22Rv1 (cell line): Measurements from ENCODE around the gene PDGFD.

Source experiments
- H3K27ac ChIP-seq: fragments of 450-650 bp; 2 replicates; pipeline ENCODE4 v1.5.1; 2017
- ZFX ChIP-seq: fragments of 450-650 bp; IDR thresholded peaks from 2 replicates; pipeline ENCODE4 v1.6.1; 2017; ENCODE audit warnings: antibody characterized with exemption, borderline replicate concordance
- TF ChIP-seq, protein P1 (sequence below): fragments of 450-650 bp; IDR thresholded peaks from 2 replicates; pipeline ENCODE4 v1.5.1; 2017; ENCODE audit warnings: mild to moderate bottlenecking

PDGFD gene

DNA sequence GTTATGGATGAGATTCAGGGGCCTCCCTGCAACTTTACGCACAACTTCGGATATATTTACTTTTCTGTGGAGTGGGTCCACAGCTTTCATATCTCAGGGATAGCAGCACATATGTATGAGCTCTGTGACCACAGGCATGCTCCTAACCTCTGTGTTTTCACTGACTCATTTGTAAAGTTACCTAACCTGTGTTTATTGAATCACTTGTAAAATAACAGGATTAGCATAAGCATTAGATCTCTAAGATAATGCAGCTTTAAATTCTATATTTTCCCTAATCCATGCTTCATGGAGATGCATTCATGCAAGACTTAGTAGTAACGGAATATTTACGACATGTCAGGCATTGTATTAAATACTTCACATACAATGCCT lies 175.4 kb downstream of the PDGFD start:
- TF ChIP-seq, protein P1, sequence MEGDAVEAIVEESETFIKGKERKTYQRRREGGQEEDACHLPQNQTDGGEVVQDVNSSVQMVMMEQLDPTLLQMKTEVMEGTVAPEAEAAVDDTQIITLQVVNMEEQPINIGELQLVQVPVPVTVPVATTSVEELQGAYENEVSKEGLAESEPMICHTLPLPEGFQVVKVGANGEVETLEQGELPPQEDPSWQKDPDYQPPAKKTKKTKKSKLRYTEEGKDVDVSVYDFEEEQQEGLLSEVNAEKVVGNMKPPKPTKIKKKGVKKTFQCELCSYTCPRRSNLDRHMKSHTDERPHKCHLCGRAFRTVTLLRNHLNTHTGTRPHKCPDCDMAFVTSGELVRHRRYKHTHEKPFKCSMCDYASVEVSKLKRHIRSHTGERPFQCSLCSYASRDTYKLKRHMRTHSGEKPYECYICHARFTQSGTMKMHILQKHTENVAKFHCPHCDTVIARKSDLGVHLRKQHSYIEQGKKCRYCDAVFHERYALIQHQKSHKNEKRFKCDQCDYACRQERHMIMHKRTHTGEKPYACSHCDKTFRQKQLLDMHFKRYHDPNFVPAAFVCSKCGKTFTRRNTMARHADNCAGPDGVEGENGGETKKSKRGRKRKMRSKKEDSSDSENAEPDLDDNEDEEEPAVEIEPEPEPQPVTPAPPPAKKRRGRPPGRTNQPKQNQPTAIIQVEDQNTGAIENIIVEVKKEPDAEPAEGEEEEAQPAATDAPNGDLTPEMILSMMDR, result no peak
- TF ChIP-seq ZFX, result no peak
- H3K27ac ChIP-seq, result no peak overlapping the region

- H3K27ac ChIP-seq, result no peak overlapping the region
- TF ChIP-seq ZFX, result no peak
Measured at GRCh38 chr11:103987629-103988594, 176.0 kb downstream of the PDGFD start.

- TF ChIP-seq, protein P1, result no peak
- TF ChIP-seq ZFX, result no peak
- no peak overlapping the region for H3K27ac ChIP-seq
Measured at GRCh38 chr11:103985041-103985440, 178.9 kb downstream of the PDGFD start.

DNA sequence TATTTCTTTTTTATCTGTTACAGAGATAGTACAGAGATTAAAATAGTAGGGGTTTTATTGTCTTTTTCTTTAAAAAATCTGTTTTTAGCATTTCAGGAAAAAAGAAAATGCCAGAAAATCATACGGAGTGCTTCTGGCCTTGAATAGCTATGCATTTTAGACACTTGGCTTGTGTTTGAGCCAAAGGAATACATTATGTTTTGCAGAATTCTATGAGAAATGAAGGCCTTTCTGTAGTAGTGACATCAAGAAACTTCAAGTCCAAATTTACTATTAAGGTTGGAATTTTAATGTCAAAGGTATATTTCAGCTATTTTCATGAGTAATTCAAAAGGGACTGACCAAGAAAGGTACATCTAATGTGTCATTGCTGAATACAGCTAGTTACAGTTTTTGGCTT lies 183.8 kb downstream of the PDGFD start:
- TF ChIP-seq ZFX, result no peak
- TF ChIP-seq, protein P1, result no peak
- no peak overlapping the region for H3K27ac ChIP-seq

DNA sequence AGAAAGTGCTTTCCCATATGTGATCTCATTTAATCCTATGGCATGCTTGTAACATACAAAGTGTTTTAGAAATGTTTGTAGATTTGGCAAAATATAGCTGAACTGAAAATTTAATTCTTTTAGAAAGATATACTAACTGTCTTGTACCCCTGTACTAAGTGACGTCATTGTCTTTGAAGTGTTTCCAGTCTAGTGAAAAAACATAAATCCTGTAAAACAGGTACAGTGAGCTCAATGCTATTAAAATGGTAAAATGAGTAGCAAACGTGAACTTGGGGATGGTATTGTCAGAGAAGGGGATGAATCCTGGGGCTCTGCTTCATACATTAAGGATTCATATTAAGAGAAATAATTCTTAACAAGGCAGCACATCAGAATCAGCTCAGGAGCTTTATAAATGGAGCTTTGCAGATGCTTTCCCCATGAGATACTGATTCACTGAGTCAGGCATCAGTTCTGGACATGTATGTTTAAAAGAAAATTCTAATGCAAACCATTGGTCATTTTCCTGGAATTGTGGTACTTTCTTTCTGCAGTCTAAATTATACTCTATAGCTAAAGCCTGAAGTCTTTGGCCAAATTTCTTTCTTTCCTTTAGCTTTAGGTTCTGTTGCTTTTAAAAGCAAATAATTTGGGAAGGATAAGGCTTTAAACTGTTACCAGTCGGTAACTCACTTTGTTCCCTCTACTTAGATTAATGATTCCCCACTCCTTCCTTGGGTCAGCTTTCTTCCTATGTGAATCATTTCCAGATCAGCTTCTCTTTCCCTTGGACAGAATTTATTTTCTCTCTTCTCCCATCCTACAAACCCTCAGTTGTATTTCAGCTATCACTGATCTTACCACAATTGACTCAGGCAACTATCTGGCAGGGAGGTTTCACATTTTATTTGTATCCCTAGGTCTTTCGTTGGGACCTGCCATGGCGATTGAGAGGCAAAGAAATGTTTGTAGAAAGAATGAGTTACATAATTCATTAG lies 185.0 kb downstream of the PDGFD start:
- no peak overlapping the region for H3K27ac ChIP-seq
- TF ChIP-seq, protein P1, result no peak
- no peak for TF ChIP-seq ZFX

GRCh38 chr11:103972013-103972412 lies 191.9 kb downstream of the PDGFD start:
- H3K27ac ChIP-seq, result no peak overlapping the region
- TF ChIP-seq ZFX, result no peak
- TF ChIP-seq, protein P1, result no peak

GRCh38 chr11:103970701-103971249 lies 193.2 kb downstream of the PDGFD start:
- no peak overlapping the region for H3K27ac ChIP-seq

More at GRCh38 chr11:103970701-103971249, 193.2 kb downstream of the PDGFD start:
- TF ChIP-seq, protein P1, result no peak
- TF ChIP-seq ZFX, result no peak
